ENCODE measurements around the gene ZNF416. TPM values are rescaled to one million over a fixed set of nuclear protein-coding genes. Genes with fewer than 3 reads are reported as not detected.

ZNF416 gene
- polyA plus RNA-seq, 2 of the 4 experiments (the other 2 are of a cell fraction) = 3.5 to 4.7 TPM

DNA sequence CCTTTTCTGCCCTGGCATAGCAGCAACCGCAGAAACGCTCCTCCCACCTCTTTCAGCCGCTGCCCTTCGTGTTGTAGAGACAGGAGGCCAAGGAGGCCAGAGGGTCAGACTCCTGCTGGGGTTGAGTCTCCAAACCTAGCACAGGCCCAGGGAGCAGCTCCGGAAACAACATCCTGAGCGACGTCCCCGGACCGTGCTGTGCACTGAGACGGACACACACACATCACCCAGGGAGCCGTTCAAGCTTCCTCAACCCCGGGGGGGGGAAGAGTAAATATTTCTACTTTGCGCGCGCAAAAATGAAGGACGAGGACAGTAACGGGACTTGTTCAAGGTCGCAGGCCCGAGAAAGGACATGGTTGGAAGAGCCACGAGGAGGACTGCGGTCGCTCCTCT, 19.7 kb downstream of the ZNF416 start:
- 20% methylated on average over 22 of the region's 22 CpGs for WGBS (ENCODE audit: missing lambda C conversion rate)
- peak; percentile 36 to 38 for DNase-seq (ENCODE audit: low read depth in 1 of 2, low spot score in 1 of 2)
- Histone ChIP-seq H3K4me3 (peak overlapping the region; percentile 86), H3K9me3 (peaks cover 91% of the 10 kb centered on the region), H3K27ac (peak overlapping the region; percentile 67 to 85; a peak in 5 of 6 replicates), H3K4me1 (no peaks in the 10 kb centered on the region), H3K4me2 (peak overlapping the region; percentile 80)
- ChIA-PET POLR2A (no interaction called here), CTCF (no interaction called here)
- FAIRE-seq = no peak
- TF ChIP-seq MAX (IDR thresholded peaks at IDR 0.05) (no peak; the same call in 1 of the 2 replicates), HOXA7 (CRISPR knock-in tag; IDR thresholded peaks at IDR 0.05) (no peak), CEBPB (IDR thresholded peaks at IDR 0.05) (no peak), CBX8 (IDR thresholded peaks at IDR 0.05) (no peak)
- TF ChIP-seq, protein P1, sequence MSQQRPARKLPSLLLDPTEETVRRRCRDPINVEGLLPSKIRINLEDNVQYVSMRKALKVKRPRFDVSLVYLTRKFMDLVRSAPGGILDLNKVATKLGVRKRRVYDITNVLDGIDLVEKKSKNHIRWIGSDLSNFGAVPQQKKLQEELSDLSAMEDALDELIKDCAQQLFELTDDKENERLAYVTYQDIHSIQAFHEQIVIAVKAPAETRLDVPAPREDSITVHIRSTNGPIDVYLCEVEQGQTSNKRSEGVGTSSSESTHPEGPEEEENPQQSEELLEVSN (IDR thresholded peaks at IDR 0.05; ENCODE audit: borderline replicate concordance, low read depth) = peak; percentile 35; the same call in 1 of the 2 replicates
- ATAC-seq = peak; percentile 27 to 57; a peak in 3 of 6 replicates

- ATAC-seq = no peak
Measured at GRCh38 chr19:57558525-57558924, 20.2 kb downstream of the ZNF416 start.

More at GRCh38 chr19:57558525-57558924, 20.2 kb downstream of the ZNF416 start:
- H3K4me1 ChIP-seq = no peaks in the 10 kb centered on the region
- H3K4me3 ChIP-seq = peak overlapping the region; percentile 86
- ChIA-PET POLR2A (no interaction called here), CTCF (interaction anchor here (1.3 kb wide), 1 partner anchor 63 kb away, joined by 4 read pairs; no protein-coding TSS in a partner anchor)
- no peak overlapping the region for H3K27ac ChIP-seq
- H3K4me2 ChIP-seq = peak overlapping the region; percentile 80
- peaks cover 91% of the 10 kb centered on the region for H3K9me3 ChIP-seq
- TF ChIP-seq NFE2L2 (conservative IDR thresholded peaks at IDR 0.05; ENCODE audit: low read length) (no peak), NPAS2 (CRISPR knock-in tag; IDR thresholded peaks at IDR 0.05; ENCODE audit: borderline replicate concordance) (no peak), RNF2 (IDR thresholded peaks at IDR 0.05; ENCODE audit: borderline replicate concordance, low read depth) (no peak), HDAC2 (IDR thresholded peaks at IDR 0.05) (no peak), HOXB13 (CRISPR knock-in tag; IDR thresholded peaks at IDR 0.05; ENCODE audit: low read depth) (no peak), CHD2 (IDR thresholded peaks at IDR 0.05; ENCODE audit: low read length, partially characterized antibody) (no peak), PBX3 (IDR thresholded peaks at IDR 0.05) (no peak), SMC3 (IDR thresholded peaks at IDR 0.05) (no peak), BHLHE40 (IDR thresholded peaks at IDR 0.05; ENCODE audit: low read depth, low read length) (no peak), HEYL (CRISPR knock-in tag; IDR thresholded peaks at IDR 0.05) (no peak), CBX2 (IDR thresholded peaks at IDR 0.05; ENCODE audit: borderline replicate concordance, low read depth) (no peak), FOSB (CRISPR knock-in tag; IDR thresholded peaks at IDR 0.05) (no peak), FOXS1 (CRISPR knock-in tag; IDR thresholded peaks at IDR 0.05) (no peak), ATOH8 (CRISPR knock-in tag; IDR thresholded peaks at IDR 0.05; ENCODE audit: low read depth) (no peak), PHF8 (IDR thresholded peaks at IDR 0.05; ENCODE audit: borderline replicate concordance, low read depth) (no peak), ELK1 (IDR thresholded peaks at IDR 0.05; ENCODE audit: low read depth, low read length) (no peak), USF2 (IDR thresholded peaks at IDR 0.05) (no peak), HMGXB4 (CRISPR knock-in tag; IDR thresholded peaks at IDR 0.05; ENCODE audit: borderline replicate concordance) (no peak), MAX (IDR thresholded peaks at IDR 0.05) (no peak)
- FAIRE-seq (no peak), DNase-seq (ENCODE audit: low read depth in 1 of 2, low spot score in 1 of 2) (no peak)
- 87% methylated on average over 6 of the region's 6 CpGs for WGBS (ENCODE audit: missing lambda C conversion rate)

All from A549 (cell line).